WTC11 (cell line): ENCODE results near the gene CCDC154.

ENCODE experiments used
- CTCF ChIP-seq: fragments of 200-600 bp; IDR thresholded peaks from 2 replicates; pipeline ENCODE4 v1.8.0; 2022; ENCODE audit warnings: antibody characterized with exemption
- NFYB ChIP-seq: sonication (generic); formaldehyde crosslinking; conservative IDR thresholded peaks from 2 replicates; pipeline ENCODE4 v1.8.0; 2022; ENCODE audit warnings: low read depth, missing genetic modification reagents
- ZBTB21 ChIP-seq: sonication (generic); formaldehyde crosslinking; IDR thresholded peaks from 2 replicates; pipeline ENCODE4 v1.8.1; 2023; ENCODE audit warnings: mild to moderate bottlenecking, missing genetic modification reagents, borderline replicate concordance
- ZNF121 ChIP-seq: sonication (generic); formaldehyde crosslinking; IDR thresholded peaks from 2 replicates; pipeline ENCODE4 v1.8.0; 2023; ENCODE audit warnings: missing genetic modification reagents

GRCh38 chr16:1444730-1445517, 568 bp upstream of the CCDC154 start:
- TF ChIP-seq CTCF (no peak), ZNF121 (CRISPR knock-in tag) (no peak), ZBTB21 (no peak), NFYB (CRISPR knock-in tag) (no peak)
